ENCODE data around the gene TGFBR1.

TGFBR1 gene

DNA sequence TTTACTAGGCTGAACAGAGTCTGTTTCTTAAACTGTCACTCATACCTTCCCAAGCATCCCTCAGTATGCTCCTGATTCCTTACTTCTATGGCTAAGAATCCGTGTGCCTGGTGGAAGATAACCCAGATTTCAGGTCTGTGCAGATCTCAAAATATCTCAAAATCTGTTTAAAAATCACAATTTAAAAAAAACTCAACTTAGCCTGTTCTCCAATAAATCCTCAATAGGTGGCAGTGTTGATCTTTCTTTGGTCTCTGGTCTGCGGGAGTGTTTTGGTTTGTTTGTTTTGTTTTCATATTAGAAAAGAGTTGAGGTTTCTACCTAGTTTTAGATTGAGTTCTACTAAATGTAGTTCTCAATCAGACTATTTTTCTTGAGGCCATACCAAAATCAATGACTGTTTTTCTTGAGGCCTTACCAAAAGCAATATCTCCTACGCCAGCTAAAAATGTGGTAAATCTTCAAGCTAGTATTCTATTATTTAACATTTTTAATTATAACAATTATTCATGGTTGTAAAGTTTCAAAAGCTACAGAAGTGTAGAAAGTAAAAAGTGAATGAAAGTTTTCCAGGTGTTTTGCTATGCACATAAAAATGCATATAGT lies 57.9 kb downstream of the TGFBR1 start:
- H3K27ac ChIP-seq (ENCODE audit: low read length): no peak overlapping the region
- no peak overlapping the region for H3K4me2 ChIP-seq (ENCODE audit: insufficient read depth, low read length)
- no peaks in the 10 kb centered on the region for H4K20me1 ChIP-seq (ENCODE audit: insufficient read depth, low read length)
- ATAC-seq (ENCODE audit: insufficient read depth, low read depth) (peak; percentile 53; the same call in 1 of the 3 replicates), DNase-seq (no peak)
- no peak for TF ChIP-seq EZH2 (IDR thresholded peaks at IDR 0.05; ENCODE audit: borderline replicate concordance, low read depth, low read length, severe bottlenecking)
- TF ChIP-seq, protein P1, sequence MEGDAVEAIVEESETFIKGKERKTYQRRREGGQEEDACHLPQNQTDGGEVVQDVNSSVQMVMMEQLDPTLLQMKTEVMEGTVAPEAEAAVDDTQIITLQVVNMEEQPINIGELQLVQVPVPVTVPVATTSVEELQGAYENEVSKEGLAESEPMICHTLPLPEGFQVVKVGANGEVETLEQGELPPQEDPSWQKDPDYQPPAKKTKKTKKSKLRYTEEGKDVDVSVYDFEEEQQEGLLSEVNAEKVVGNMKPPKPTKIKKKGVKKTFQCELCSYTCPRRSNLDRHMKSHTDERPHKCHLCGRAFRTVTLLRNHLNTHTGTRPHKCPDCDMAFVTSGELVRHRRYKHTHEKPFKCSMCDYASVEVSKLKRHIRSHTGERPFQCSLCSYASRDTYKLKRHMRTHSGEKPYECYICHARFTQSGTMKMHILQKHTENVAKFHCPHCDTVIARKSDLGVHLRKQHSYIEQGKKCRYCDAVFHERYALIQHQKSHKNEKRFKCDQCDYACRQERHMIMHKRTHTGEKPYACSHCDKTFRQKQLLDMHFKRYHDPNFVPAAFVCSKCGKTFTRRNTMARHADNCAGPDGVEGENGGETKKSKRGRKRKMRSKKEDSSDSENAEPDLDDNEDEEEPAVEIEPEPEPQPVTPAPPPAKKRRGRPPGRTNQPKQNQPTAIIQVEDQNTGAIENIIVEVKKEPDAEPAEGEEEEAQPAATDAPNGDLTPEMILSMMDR (IDR thresholded peaks at IDR 0.05; ENCODE audit: borderline replicate concordance, extremely low read depth, low read length, poor library complexity, severe bottlenecking): peak; percentile 72
- no peak overlapping the region for H2AFZ ChIP-seq (ENCODE audit: low read depth, low read length)
- no peaks in the 10 kb centered on the region for H3K79me2 ChIP-seq (ENCODE audit: insufficient read depth, low read length)
- H3K27me3 ChIP-seq (ENCODE audit: insufficient read depth, low read length, poor library complexity): peaks cover 7% of the 10 kb centered on the region
- no peaks in the 10 kb centered on the region for H3K9me3 ChIP-seq (ENCODE audit: insufficient read depth, low read length, severe bottlenecking)
- H3K4me1 ChIP-seq (ENCODE audit: insufficient read depth, low read length): no peaks in the 10 kb centered on the region
- H3K36me3 ChIP-seq (ENCODE audit: insufficient read depth, low read length): no peaks in the 10 kb centered on the region
- H3K9ac ChIP-seq (ENCODE audit: low read depth, low read length): no peak overlapping the region
- no peak overlapping the region for H3K4me3 ChIP-seq (ENCODE audit: low read depth in 1 of 2, low read length in 2 of 2)

DNA sequence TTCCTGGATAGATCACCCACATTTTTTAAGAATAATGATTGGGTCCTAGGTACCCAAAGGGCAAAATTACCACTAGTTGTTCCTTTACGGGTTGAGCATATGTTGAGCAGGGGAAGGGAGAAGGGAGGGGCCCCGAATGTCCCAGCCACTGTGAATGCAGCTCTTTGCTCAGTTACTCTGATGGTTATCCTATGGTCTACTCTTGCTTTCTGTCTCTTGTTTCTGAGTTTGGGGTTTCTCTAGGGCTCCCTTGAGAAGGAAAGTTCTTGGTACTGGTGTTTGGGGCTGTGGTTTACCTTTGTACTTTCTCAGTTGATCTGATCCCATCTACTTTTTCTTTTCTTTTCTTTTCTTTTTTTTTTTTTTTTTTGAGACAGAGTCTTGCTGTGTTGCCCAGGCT lies 61.2 kb downstream of the TGFBR1 start:
- ATAC-seq (ENCODE audit: insufficient read depth, low read depth) (peak; percentile 31; the same call in 2 of the 3 replicates), DNase-seq (no peak)
- Histone ChIP-seq H3K27ac (ENCODE audit: low read length) (no peak overlapping the region), H3K27me3 (ENCODE audit: insufficient read depth, low read length, poor library complexity) (peaks cover 11% of the 10 kb centered on the region), H3K4me3 (ENCODE audit: low read depth in 1 of 2, low read length in 2 of 2) (no peak overlapping the region), H3K4me2 (ENCODE audit: insufficient read depth, low read length) (no peak overlapping the region), H2AFZ (ENCODE audit: low read depth, low read length) (no peak overlapping the region), H3K9me3 (ENCODE audit: insufficient read depth, low read length, severe bottlenecking) (no peaks in the 10 kb centered on the region), H3K4me1 (ENCODE audit: insufficient read depth, low read length) (no peaks in the 10 kb centered on the region), H3K36me3 (ENCODE audit: insufficient read depth, low read length) (no peaks in the 10 kb centered on the region), H3K9ac (ENCODE audit: low read depth, low read length) (no peak overlapping the region), H4K20me1 (ENCODE audit: insufficient read depth, low read length) (no peaks in the 10 kb centered on the region), H3K79me2 (ENCODE audit: insufficient read depth, low read length) (no peaks in the 10 kb centered on the region)
- TF ChIP-seq, protein P1 (IDR thresholded peaks at IDR 0.05; ENCODE audit: borderline replicate concordance, extremely low read depth, low read length, poor library complexity, severe bottlenecking): no peak
- TF ChIP-seq EZH2 (IDR thresholded peaks at IDR 0.05; ENCODE audit: borderline replicate concordance, low read depth, low read length, severe bottlenecking): no peak

DNA sequence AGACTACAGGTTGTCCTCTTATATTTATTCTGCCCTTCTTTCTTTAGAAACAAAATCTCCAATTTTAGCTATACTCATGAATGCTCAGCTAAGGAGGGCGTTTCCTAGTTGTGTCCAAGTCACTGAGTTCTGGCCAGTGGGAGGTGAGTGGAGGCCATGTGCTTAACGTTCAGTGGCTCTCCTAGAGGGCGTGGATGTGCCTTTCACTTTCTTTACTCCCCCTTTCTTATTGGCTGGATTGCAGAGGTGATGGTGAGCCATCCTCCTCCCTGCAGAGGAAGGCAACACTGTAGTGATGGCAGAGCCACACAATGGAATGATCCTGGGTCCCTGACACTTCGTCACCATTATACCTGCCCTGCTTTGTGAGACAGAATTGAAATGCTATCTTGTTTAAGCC lies 62.2 kb downstream of the TGFBR1 start:
- H3K4me1 ChIP-seq (ENCODE audit: insufficient read depth, low read length): no peaks in the 10 kb centered on the region
- no peaks in the 10 kb centered on the region for H3K9me3 ChIP-seq (ENCODE audit: insufficient read depth, low read length, severe bottlenecking)
- H2AFZ ChIP-seq (ENCODE audit: low read depth, low read length): no peak overlapping the region
- no peak overlapping the region for H3K4me2 ChIP-seq (ENCODE audit: insufficient read depth, low read length)
- no peaks in the 10 kb centered on the region for H3K79me2 ChIP-seq (ENCODE audit: insufficient read depth, low read length)
- H3K36me3 ChIP-seq (ENCODE audit: insufficient read depth, low read length): no peaks in the 10 kb centered on the region
- H3K4me3 ChIP-seq (ENCODE audit: low read depth in 1 of 2, low read length in 2 of 2): no peak overlapping the region
- no peaks in the 10 kb centered on the region for H4K20me1 ChIP-seq (ENCODE audit: insufficient read depth, low read length)
- ATAC-seq (ENCODE audit: insufficient read depth, low read depth): no peak
- H3K9ac ChIP-seq (ENCODE audit: low read depth, low read length): no peak overlapping the region
- TF ChIP-seq EZH2 (IDR thresholded peaks at IDR 0.05; ENCODE audit: borderline replicate concordance, low read depth, low read length, severe bottlenecking): no peak
- TF ChIP-seq, protein P1 (IDR thresholded peaks at IDR 0.05; ENCODE audit: borderline replicate concordance, extremely low read depth, low read length, poor library complexity, severe bottlenecking): no peak
- no peak overlapping the region for H3K27ac ChIP-seq (ENCODE audit: low read length)
- peaks cover 14% of the 10 kb centered on the region for H3K27me3 ChIP-seq (ENCODE audit: insufficient read depth, low read length, poor library complexity)
- DNase-seq: no peak
